HG03520 (cell line): Measurements from ENCODE around the gene PMIS2.

Experiments used
- ATAC-seq: cut with Tn5 transposase; IDR thresholded peaks from one replicate; pipeline ENCODE4 v1.9.1; 2021; ENCODE audit warnings: mild to moderate bottlenecking, moderate library complexity; ENCODE audit not compliant: unreplicated experiment

PMIS2 gene

DNA sequence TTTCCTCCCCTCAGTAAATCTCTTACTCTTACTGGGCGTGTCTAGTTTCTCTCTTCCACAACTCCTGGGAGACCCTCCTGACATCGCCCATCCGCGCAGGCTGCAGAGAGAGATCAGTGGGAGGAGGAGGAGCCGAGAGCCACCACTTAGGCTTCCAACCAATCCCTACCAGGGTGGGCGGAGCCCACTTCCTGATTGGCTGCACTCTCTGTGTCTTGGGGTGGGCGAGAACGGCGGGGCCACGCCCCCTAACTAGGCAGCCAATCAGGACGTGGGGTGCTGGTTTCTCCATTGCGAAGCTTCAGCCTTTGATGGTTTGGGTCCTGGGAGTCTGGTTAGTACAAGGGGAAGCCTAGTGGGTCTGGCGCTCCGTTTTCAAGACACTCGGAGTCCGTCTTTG, at the start of gene PMIS2:
Gene PMIS2 (plus strand): TSS at position 326 of the 400 bp plus-strand sequence. CDS start 87 bp downstream, outside the sequence.
- no peak for ATAC-seq

DNA sequence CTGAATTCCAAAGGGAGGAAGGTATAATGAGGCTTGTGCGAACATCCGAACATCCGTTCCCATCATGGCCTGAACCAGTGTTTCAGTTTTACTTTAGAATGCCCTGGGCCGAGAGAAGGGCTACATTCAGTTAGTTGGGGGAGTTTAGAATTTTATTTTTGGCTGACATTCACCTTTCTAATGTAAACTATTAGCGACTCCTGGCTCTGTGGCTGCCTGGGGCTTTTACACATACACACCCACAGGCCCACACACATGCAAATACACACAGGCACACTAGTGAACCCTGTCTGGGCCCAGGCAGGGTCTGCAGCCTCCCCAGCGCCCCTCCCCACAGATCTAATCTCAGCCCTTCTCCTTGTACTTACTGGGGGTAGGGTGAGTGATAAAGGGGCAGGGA, 46.7 kb upstream of the PMIS2 start:
- no peak for ATAC-seq

DNA sequence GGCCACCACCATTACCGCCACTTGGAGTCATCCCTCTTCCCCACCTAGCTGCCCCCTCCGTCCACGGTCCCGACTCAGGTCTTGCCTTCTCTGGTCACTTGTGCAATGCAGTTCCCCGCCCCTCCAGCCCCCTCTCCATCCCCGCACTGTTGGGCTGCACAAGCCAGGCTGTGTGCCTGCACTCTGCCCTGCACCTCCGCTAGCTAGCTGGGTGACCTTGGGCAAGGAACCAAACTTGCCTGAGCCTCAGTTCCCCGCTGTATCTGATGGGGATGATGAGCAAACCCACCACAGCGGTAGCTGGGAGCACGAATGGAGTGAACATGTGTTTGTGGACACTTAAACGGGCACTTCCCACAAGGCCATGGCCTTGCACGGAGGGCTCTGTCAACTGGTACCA, 46.1 kb upstream of the PMIS2 start:
- no peak for ATAC-seq

DNA sequence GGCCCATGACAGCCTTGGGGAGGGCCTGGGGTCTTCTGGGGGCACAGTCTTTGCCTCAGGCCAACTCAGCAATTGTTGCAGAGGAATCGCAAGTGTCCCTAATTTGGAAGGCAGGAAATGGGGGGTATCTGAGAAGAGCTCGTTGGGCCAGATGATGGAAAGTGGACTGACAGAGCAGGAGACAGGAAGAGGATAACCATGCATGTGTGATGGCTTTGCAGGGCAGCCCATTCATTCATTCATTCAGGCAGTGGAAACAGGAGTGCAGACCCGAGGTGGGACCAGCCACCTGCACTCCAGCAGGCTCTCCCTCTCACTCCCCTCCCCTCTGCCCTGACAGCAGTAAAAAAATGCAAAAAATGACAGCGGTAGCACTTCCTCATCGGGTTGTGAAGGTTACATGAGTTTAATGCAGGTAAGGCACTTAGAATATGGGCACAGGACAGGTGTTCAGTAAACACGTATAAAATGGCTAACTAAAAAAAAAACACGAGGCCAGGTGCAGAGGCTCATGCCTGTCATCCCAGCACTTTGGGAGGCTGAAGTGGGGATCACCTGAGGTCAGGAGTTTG, 45.5 kb upstream of the PMIS2 start:
- ATAC-seq, result no peak

DNA sequence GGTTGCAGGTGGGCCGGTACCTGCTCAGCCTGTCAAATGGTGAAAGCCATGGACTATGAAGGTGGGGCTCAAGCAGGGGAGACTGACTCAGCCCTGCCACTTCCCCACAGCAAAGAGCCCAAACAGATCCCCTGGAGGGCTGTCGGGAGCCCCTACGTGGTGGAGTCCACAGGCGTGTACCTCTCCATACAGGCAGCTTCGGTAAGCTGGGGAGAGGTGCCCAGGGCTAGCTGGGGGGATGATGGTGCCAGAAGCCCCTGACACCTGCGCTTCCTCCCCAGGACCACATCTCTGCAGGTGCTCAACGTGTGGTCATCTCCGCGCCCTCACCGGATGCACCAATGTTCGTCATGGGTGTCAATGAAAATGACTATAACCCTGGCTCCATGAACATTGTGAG, 43.8 kb upstream of the PMIS2 start:
- no peak for ATAC-seq

DNA sequence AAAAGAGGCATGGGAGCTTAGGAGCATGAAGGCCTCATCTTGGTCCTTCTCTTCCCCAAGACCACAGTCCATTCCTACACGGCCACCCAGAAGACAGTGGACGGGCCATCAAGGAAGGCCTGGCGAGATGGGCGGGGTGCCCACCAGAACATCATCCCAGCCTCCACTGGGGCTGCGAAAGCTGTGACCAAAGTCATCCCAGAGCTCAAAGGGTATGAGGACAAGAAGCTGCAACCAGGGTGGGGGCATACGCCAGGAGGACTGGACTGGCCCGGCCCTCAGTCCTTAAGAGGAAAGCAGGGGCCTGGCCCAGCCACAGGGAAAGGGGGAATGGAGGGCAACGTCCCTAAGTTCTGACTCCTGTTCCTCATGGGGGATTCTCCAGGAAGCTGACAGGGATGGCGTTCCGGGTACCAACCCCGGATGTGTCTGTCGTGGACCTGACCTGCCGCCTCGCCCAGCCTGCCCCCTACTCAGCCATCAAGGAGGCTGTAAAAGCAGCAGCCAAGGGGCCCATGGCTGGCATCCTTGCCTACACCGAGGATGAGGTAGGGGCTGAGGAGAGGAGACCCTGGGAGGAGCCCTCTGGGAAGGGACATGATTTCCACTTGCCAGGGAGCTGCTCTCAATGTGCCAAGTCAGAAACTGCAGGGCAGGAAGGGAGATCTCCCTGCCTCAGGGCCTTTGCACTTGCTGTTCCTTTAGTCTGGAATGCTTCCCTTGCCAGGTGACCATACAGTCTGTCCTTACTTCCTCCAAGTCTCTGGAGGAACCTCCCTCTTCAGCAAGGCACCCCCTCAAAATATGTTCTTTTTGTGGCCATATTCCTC, 42.5 kb upstream of the PMIS2 start:
- no peak for ATAC-seq

DNA sequence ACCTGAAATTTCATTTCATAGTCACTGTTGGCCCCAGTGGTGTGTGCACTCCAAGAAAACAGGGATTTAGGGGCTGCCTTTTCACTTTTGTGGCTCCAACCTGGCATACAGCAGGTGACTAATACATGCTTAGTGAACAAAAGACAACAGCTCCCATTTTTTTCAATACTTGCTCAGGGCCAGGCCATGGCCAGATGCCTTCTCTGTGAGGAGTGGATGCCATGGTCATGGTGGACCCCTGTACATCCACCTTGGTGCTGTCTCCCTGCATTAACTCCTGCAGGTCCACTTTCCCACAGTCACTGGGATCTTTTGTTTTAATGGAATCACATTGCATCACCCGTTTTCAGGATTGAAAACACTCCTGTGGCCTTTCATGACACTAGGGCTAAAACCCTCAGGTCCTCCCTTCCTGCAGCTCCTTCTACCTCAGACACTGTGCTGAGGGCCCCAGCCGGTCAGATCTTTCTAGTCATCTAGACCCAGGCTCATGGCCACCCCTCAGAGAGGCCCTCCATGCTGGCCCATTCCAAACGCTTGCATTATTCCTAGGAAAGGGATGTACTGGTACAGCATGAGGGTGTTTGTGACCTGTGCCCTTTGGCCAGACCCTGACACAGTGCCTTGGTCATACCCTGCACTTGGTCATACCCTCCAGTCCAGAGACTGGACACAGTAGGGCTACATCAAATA, 41.7 kb upstream of the PMIS2 start:
- no peak for ATAC-seq

DNA sequence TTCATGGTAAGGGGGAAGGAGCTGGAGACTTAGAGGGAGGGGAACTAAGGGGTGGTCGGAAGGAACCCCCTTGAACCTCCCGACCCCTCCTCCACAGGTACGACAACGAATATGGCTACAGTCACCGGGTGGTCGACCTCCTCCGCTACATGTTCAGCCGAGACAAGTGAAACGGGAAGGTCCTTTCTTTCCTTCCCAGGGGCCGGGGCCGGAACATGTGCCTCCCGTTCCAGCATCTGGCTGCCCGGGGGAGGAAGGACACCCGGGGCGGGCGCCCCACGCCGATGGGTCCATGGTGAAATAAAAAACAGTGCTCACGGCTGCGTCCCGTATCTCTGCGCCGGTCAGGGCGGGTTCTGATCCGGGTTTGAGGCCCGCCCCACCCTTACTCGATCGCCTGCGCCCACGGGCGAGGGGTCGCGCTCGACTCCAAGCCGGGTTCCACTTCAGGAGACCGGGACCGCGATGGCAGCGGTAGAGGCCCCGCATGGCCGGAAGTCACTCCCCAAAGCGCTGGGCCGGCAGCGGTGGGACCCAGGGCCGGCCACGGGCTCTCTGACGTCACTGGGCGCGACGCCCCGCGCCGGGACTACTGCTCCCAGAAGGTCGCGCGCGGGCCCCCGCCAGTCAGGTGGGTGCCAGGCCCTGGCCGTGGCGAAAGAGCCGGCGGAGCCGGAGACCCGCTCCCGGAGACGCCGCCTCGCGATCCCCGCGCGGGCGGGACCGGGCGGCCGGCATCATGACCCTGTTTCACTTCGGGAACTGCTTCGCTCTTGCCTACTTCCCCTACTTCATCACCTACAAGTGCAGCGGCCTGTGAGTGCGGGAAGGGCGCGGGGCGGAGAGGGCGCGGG, 40.7 kb upstream of the PMIS2 start, which contains the start of gene TMEM147:
Gene TMEM147 (plus strand): TSS at position 626 of the 854 bp plus-strand sequence. CDS start 114 bp downstream, at position 740.
- ATAC-seq, result peak; percentile 75

DNA sequence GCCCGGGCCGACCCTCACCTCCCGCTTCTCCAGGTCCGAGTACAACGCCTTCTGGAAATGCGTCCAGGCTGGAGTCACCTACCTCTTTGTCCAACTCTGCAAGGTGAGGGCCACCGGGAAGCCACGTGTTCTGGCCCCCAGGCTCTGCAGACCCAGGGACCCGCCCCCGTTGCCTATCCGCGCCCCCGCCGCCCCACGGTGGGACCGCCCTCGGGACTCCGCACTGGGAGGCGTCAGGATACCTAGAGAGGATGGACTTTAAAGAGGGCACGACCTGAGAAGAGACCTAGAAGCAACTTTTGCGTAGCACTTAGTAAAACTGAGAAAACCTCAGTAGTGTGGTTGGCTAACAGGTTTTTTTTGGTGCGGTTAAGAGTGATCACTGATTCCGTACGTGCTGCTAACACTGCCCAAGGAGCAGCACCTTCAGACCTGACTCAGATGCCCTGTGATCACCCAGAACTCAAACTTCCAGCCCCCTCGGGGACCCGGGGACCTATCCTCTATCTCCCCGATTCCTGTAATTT, 40.1 kb upstream of the PMIS2 start:
- peak; percentile 29 for ATAC-seq

DNA sequence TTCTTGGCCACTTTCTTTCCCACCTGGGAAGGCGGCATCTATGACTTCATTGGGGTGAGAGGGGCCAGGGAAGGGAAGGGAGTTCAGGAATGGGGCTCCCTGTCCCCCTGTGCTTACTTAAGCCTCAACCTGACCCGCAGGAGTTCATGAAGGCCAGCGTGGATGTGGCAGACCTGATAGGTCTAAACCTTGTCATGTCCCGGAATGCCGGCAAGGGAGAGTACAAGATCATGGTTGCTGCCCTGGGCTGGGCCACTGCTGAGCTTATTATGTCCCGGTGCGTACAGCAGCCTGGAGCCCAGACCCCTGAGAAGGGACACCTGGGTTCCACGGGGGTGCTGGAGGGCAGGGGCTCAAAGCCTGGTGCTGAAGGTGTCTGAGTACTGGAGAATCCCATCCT, 39.4 kb upstream of the PMIS2 start:
- ATAC-seq, result no peak

DNA sequence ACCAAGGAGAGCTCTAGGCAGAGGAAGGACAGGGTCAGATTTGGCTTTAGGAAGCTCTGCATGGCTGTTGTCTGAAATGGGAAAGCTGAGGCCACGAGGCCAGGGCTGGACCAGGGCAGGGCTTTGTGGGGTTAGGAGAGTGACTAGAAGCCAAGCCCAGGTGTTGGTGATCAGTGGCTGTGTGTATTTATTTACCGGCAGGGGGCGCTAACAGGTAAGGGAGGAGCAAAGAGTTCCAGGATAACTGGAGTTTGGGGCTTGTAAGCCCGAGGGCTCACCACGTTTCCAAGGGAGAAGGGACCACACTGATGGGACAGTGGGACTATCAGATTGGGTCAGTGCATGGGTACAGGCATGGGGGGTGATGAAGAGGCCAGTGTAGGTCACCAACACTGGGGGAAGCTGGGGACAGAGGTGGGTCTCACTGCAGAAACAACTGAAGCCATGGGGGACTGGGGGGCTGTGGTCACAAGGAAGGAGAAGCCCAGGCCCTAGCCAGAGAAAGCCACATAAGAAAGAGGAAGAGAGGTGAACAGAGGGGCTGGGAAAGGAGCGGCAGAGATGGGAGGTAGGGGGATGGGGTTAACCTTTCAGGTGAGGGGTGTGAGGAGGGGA, 36.7 kb upstream of the PMIS2 start:
- no peak for ATAC-seq

DNA sequence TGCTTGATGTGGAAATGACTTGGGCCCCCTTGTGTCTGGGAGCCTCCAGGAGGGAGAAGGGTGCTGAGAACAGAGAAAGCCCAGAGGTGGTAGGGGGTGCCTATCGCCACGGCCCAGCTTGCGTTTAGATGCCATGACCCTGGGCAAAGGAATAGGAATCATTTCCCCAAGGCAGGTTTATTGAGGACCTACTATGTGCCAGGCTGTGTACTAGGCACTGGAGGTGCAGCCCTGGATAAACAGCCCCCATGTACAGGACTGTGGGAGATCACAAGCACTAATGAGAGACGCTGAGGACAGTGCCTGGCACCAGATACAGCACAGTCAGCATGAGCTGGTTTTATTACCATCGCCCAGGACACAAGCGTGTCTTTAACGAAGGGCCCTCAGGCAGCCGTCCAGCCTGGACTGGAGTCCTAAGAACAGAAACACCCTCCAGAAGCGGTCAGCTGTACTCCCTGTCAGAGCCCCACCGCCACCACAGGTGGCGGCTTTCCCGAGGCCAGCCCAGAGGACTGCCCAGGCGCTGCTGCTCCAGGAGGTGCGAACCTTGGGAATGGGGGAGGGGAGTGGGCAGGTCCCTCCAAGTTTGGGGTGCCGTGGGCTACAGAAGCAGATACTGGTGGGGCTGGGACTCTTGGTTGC, 36.0 kb upstream of the PMIS2 start:
- ATAC-seq, result no peak

DNA sequence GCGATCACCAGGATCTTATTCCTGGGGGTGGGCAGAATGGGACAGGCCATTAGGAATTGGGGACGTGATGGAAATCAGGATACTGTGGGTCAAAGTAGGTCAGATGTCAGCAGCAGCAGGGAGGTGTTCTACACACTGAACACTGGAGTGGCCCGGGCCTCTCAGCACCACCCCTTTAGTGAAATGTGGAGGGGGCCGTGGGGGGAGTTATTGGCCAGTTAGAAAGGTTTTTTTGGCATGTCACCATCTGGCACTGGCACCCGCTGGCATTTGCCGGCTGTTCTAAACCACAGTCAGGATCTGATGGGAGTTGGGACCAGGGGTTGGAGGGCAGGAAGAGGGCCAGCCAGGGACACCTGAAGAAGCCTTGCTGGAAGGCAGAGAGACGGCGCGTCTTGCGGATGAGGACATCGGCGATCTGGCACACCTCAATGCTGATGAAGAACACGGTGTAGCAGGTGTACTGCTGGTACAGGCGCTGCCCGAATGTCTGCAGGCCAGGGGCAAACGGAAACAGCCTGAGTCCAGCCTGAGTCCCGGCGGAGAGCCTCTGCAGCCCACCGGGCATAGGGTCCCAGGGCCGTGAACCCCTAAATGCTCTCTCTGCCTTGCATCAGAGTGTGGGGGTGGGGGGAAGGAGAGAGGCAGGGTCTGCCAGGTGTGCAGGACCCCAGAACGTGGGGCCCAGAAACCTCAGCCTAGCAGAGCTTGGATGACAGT, 34.7 kb upstream of the PMIS2 start:
- ATAC-seq, result no peak

DNA sequence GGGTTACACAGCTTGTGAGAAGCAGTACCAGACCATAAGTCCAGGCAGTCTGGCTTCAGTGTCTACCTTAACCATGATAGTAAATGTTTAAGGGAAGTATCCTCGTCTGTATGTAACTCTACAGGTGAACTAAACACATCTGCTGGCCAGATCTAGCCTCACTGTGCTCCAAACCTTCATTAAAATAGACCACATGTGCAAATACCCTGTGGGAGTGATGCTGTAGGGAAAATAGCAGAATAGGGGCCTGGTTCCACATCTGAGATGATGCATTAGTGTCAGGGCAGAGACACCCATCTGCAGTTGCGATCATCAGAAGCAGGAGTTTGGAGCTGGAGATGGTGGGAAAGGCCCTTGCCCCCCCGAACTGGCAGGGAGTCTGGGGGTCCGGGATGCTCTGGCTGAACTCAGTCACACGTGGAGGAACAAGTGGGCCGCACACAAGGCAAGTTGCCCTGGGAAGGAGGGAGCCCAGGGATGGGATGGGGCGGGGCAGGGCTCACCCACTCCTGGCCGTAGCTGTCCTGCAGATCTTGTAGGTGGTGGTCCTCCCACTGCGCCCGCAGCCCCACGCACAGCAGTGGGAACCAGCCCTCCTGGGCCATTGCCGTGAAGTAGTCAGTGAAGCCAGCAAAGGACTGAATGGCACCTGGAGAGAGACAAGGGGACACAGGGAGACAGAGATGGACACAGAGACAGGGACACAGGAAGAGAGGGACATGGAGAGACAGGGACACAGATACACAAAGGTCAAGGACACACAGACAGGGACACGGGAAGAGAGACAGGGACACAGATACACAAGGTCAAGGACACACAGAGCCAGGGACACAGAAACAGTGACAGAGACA, 33.2 kb upstream of the PMIS2 start:
- ATAC-seq, result no peak

DNA sequence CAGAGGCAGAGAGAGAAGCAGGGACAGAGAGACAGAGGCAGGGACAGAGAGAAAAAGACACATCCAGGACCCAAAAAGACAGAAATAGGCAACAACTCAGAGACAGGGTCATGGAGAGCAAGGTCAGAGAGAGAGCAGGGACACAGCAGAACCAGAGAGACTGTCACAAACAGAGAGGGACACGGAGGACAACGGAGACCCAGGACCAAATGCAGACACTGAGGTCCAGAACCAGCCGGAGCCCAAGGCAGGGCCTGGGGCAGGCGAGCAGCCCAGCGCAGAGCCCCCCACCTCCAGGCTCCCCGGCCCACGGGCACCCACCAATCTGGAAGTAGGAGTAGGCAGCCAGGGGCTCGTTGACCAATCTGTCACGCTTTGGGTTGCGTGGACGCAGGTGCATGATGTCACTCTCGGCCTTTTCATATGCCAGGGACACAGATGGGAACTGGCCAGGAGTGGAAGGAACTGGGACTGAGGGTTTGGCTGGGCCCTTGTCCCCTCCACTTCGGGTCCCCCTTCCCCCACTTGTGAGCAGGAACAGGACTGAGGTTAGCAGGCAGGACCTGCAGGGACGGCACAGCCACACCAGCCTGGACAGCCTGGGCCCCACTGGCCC, 32.5 kb upstream of the PMIS2 start:
- no peak for ATAC-seq

DNA sequence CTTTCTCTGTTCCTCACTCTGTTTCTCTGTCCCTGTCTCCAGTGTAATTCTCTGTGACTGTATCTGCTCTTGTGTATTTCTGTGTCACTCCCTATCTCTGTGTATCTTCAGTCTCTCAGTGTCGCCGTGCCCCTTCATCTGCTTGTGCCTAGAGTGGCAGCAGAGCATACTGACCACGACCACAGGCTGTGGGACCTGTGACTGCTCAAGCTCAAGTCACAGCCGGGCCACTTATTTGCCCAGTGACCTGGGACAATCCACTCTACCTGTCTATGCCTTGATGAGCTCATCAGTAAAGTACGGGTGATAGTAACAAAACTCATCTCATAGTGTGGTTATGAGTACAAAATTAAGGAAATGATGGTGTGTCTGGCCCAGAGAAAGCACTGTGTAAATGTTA, 31.9 kb upstream of the PMIS2 start:
- no peak for ATAC-seq

DNA sequence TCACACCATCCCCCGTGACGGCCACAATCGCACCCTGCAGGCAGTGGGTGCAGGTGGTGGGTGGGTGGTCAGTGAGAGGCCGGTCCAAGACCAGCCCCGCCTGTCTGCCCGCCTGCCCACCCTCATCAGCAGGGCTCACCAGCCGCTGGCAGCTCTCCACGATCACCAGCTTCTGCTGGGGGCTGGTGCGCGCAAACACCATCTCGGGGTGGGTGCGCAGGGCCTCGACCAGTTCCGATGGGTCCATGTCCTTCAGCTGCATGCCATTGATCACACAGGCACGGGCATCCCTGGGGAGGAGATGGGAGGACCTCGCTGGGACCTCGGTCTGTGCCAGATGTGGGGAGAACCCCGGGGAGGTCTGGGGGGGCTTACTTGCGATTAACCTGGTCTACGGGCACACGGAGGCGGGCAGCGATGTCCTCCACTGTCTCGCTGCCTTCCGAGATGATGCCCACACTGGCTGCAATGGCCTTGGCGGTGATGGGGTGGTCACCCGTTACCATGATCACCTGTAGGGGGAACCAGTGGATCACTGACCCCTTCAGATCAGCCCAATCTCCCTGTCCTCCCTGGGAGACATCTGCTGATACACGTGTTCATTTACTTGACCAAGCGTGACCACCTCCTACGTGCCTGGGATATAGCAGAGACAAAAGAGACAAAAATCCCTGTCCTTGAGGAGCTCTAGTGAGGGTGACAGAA, 30.5 kb upstream of the PMIS2 start:
- ATAC-seq, result no peak
